SK-N-SH treated with all-trans-retinoic acid at 6 μM for 48 hours (cell line): Measurements from ENCODE around the gene ARHGAP4.

ENCODE experiments used
- ARNTL ChIP-seq: fragments of 450-650 bp; formaldehyde crosslinking; IDR thresholded peaks from 2 replicates; pipeline ENCODE4 v1.5.0; 2020; ENCODE audit warnings: low read depth, mild to moderate bottlenecking, moderate library complexity, borderline replicate concordance
- BACH2 ChIP-seq: fragments of 250-450 bp; sonication (Bioruptor Pico); IDR thresholded peaks from 2 replicates; pipeline ENCODE4 v1.9.0; 2021; ENCODE audit warnings: mild to moderate bottlenecking, borderline replicate concordance
- OSR1 ChIP-seq: fragments of 250-450 bp; sonication (Bioruptor Pico); IDR thresholded peaks from 2 replicates; pipeline ENCODE4 v1.8.0; 2022; ENCODE audit warnings: moderate library complexity, mild to moderate bottlenecking, inconsistent platforms
- ZC3H10 ChIP-seq: fragments of 250-450 bp; sonication (Bioruptor Pico); IDR thresholded peaks from 2 replicates; pipeline ENCODE4 v1.5.1; 2021; ENCODE audit warnings: mild to moderate bottlenecking, moderate library complexity
- TF ChIP-seq, protein P1 (sequence below): fragments of 250-450 bp; sonication (Bioruptor Pico); IDR thresholded peaks from 2 replicates; pipeline ENCODE4 v1.8.0; 2020; ENCODE audit warnings: mild to moderate bottlenecking, moderate library complexity, borderline replicate concordance
- TF ChIP-seq, protein P2 (sequence below): fragments of 250-450 bp; sonication (Bioruptor Pico); IDR thresholded peaks from 2 replicates; pipeline ENCODE4 v1.5.1; 2020; ENCODE audit warnings: low read depth, mild to moderate bottlenecking, moderate library complexity
- TF ChIP-seq, protein P3 (sequence below): fragments of 250-450 bp; sonication (Bioruptor Pico); IDR thresholded peaks from 2 replicates; pipeline ENCODE4 v1.5.1; 2021; ENCODE audit warnings: mild to moderate bottlenecking, moderate library complexity

DNA sequence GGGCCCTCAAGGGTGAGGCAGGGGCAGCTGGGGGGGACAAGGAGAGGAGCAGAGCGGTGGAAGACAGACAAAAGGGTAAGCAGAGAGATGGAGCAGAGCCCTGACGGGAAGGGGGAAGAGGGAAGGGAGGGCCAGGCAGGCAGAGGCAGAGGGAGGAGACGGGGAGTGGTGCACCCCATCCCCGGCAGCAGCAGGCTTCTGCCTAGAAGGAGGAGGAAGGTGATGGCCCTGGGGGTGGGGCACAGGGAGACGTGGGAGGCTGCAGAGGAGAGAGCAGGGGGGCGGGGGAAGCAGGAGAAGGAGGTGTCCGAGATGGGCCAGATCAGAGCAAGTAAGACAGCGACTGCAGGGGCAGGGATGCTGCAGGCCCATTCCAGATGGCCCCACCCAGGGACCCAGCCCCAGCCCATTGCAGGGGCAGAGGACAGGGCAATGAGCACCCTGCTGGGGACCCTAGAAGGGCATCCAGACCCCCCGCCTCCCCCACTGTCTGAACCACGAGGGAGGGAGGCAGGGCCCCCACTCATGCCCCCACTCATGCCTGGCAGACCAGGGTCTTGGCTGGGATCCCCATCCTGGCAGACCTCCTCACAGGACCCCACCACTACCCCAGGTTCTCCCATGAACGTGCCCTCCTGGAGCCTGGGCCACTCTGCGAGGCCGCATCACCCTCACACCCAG, 42.8 kb downstream of the ARHGAP4 start:
- TF ChIP-seq ZC3H10 (CRISPR knock-in tag) (no peak), BACH2 (CRISPR knock-in tag) (no peak), OSR1 (CRISPR knock-in tag) (no peak), ARNTL (CRISPR knock-in tag) (no peak)
- TF ChIP-seq, protein P1, sequence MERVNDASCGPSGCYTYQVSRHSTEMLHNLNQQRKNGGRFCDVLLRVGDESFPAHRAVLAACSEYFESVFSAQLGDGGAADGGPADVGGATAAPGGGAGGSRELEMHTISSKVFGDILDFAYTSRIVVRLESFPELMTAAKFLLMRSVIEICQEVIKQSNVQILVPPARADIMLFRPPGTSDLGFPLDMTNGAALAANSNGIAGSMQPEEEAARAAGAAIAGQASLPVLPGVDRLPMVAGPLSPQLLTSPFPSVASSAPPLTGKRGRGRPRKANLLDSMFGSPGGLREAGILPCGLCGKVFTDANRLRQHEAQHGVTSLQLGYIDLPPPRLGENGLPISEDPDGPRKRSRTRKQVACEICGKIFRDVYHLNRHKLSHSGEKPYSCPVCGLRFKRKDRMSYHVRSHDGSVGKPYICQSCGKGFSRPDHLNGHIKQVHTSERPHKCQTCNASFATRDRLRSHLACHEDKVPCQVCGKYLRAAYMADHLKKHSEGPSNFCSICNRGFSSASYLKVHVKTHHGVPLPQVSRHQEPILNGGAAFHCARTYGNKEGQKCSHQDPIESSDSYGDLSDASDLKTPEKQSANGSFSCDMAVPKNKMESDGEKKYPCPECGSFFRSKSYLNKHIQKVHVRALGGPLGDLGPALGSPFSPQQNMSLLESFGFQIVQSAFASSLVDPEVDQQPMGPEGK: no peak
- TF ChIP-seq, protein P2, sequence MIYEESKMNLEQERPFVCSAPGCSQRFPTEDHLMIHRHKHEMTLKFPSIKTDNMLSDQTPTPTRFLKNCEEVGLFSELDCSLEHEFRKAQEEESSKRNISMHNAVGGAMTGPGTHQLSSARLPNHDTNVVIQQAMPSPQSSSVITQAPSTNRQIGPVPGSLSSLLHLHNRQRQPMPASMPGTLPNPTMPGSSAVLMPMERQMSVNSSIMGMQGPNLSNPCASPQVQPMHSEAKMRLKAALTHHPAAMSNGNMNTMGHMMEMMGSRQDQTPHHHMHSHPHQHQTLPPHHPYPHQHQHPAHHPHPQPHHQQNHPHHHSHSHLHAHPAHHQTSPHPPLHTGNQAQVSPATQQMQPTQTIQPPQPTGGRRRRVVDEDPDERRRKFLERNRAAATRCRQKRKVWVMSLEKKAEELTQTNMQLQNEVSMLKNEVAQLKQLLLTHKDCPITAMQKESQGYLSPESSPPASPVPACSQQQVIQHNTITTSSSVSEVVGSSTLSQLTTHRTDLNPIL: no peak
- TF ChIP-seq, protein P3, sequence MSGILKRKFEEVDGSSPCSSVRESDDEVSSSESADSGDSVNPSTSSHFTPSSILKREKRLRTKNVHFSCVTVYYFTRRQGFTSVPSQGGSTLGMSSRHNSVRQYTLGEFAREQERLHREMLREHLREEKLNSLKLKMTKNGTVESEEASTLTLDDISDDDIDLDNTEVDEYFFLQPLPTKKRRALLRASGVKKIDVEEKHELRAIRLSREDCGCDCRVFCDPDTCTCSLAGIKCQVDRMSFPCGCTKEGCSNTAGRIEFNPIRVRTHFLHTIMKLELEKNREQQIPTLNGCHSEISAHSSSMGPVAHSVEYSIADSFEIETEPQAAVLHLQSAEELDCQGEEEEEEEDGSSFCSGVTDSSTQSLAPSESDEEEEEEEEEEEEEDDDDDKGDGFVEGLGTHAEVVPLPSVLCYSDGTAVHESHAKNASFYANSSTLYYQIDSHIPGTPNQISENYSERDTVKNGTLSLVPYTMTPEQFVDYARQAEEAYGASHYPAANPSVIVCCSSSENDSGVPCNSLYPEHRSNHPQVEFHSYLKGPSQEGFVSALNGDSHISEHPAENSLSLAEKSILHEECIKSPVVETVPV: no peak
